ENCODE data around the gene MARCKS.

The MARCKS gene

DNA sequence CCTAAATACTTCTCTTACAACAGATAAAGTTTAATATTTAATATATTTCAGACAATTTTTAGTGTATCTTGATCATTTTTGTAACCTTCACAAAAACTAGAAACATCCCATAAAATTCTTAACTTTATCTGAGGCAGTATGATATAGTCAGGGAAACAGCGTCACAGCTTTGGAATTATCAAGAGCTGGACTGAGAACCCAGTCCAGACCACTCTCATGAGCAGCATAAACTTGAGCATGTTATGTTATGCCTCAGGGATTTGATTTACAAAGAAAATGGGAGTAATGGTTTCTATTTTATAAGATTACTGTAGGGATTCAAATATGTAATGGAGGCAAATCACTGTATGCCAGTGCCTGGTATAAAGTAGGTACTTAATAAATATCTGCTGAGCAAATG lies 8.3 kb upstream of the MARCKS start:
- DNase-seq (ENCODE audit: extremely low read depth in 1 of 2, low read depth in 1 of 2) = no peak

DNA sequence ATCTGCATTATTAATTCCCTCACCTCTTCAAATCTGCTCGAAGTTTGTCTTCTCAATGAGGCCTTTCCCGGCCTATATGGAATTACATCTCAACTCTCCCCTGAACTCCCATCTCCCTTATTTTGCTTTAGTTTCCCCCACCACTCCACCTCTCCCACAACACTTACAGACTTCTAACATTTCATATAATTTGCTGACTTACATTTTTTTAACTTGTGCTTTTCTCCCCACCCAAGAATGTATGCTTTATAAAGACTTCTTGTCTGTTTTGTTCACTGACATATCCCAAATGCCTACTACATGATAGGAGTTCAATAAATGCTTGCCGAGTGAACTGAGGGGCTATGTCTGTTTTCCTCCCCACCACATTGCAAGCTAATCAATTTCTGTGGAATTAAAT lies 3.9 kb upstream of the MARCKS start:
- no peak for DNase-seq (ENCODE audit: extremely low read depth in 1 of 2, low read depth in 1 of 2)

DNA sequence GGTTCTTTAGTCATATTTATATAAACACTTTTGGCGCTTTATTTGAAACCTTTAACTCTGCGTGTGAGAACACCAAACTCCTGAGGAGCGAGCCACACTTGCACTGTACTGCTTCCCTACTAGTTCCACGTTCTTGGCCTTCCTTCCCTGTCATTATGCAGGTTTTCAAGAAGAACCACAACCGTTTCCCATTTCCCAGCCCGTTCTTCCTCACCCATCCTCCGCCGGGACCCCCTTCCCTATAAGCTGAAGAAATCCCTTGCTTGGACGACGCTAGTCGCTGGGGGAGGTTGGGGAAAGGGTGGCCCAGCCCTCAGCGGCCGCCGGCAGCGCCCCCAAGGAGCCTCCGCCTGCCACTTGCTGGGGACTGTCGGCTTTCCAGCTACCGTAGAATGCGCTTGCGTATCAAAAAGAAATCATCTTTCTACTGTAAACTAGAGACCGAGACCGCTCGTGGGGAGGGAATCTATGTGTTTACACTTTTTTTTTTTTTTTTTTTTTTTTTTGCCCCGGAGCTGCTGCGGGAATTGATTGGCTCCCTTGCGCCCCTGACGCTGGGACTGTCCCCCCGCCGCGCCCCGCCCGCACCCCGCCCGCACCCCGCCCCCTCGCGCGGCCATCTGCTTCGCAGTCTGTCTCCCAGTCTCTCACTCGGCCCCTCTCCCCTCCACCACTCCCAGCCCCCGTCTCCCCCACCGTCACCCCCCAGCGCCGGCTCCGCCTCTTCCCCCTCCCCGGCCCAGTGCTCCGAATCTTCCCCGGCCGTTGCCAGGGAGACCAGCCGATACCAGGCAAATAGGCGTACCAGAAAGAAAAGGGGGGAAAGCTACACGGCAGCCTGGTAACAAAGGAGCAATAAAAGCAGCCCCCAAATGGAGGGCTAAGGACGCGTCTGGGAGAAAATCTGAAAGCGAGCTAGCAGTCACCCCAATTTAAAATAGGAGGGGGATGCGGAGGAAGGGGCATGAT lies 2.3 kb upstream of the MARCKS start:
- no peak for DNase-seq (ENCODE audit: extremely low read depth in 1 of 2, low read depth in 1 of 2)

DNA sequence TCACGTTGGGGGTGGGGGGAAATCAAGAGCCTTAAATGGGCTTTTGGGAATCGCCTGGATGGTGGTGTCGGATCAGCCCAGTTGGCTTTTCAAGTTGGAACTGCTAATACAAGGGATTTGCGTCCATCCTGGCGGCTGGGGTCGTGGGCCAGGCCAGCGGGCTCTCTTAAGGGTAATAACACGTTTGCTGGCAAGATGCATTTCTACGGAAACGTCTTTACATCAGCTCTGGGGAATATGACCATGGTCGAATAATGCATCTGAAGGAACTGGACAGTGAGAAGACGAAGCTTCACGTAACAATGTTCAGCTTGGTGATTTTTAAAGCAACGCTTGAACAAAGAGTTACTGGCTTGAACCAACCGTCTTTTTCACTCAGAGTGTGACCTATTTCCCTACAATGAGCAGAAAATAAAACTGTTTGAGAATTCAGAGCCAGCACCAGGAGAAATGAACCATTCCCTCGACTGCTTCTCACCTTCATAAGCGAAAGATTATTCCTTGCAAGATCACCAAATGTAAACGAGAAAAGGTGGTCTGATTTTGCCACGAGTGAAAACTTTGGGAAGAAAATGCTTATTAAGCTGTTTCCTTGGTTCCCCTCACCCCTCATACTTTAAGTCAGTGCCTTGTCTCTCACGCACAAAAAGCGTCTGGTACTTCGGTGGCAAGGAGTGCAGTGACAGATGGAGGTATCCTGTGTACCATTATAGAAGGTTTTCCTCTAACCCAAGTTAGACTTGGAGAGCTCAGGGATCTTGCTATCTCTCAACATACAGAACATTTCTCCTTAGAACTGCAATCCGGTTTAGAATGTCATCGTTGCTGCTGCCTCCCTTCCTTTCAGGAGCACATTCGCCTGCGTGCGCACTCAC lies 1.4 kb upstream of the MARCKS start:
- no peak for DNase-seq (ENCODE audit: extremely low read depth in 1 of 2, low read depth in 1 of 2)

DNA sequence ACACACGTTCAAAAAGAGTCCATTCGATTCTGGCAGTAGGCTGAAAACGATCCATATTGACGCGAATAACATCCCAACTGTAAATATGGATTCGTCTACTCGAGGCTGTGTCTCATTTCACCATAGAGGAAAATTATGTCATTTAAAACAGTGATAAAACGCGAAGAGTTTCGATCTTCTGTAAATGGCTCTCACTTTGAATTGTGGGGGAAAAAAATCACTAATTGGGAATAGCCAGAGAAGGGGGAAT lies 845 bp upstream of the MARCKS start:
- DNase-seq (ENCODE audit: extremely low read depth in 1 of 2, low read depth in 1 of 2) = no peak

DNA sequence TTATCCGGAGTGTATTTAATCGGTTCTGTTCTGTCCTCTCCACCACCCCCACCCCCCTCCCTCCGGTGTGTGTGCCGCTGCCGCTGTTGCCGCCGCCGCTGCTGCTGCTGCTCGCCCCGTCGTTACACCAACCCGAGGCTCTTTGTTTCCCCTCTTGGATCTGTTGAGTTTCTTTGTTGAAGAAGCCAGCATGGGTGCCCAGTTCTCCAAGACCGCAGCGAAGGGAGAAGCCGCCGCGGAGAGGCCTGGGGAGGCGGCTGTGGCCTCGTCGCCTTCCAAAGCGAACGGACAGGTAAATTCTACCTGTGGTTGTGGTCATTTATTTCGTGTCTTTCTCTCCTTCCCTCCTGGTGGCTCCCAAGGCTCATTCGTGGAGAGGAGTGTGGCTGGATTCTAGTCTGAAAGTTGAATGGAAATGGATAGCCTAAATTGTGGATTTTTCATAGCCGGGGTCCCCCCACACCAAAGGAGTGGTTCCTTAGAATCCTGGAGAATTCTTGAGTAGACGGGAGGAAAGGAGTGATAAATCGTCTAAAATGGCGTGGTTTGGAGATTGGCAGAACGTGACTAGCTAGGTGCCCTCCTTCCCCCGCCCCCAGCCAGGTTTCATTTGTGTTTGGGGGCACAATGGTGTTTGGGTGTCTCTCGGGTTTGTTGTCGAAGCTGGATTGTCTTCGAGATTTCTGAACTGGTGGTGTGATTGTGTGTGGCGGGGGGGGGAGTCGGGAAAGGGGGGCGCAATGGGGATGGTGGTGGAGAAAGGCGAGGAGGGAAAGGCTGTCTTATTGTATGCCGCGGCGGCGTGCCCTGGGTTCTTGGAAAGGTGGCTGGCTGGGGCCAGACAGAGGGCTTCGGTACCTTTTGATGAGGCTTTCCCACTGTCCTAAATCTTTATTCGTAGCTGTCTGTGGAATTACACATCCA lies 673 bp downstream of the MARCKS start:
- no peak for DNase-seq (ENCODE audit: extremely low read depth in 1 of 2, low read depth in 1 of 2)

DNA sequence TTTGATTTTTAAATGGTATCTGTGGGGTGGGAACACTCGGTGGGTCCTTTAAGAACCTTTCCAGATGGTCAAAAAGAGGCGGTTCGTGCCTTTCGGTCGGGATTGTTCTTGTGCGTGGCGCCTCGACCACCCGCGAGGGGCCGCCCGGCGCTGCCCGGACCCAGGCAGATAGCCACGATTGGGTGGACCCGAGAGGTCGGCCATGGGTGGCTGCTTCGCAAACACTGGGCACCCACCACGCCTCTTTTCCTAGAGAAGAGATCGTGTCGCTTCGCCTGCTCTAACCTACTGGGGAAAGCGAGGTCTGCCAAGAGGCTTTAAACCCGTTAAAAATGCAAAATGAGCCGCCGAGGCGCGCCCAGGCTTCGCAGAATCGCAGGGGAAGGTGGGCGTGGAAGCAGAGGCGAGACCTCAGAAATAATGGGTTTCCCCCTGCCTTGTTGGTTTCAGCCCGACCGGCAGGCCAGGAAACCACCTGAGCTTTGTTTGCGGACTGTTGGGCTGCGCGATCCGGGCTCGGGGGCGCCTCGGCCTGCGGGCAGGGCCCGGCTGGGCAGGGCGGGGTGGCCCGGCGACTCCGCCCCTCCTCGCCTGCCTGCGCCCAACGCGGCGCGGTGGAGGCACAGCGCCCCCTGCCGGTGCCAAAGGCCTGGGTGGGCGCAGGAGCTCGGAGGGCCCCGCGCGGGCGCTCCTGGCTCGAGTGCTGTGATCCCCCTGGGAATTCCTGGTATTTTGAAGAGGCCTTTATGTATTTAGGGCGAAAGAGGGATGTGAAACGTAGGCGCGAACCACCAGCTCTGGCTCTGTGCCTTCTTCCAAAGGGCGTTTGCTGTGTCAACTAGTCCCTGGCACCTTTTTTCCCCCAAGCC lies 1.6 kb downstream of the MARCKS start:
- DNase-seq (ENCODE audit: extremely low read depth in 1 of 2, low read depth in 1 of 2) = peak; percentile 71 to 78

DNA sequence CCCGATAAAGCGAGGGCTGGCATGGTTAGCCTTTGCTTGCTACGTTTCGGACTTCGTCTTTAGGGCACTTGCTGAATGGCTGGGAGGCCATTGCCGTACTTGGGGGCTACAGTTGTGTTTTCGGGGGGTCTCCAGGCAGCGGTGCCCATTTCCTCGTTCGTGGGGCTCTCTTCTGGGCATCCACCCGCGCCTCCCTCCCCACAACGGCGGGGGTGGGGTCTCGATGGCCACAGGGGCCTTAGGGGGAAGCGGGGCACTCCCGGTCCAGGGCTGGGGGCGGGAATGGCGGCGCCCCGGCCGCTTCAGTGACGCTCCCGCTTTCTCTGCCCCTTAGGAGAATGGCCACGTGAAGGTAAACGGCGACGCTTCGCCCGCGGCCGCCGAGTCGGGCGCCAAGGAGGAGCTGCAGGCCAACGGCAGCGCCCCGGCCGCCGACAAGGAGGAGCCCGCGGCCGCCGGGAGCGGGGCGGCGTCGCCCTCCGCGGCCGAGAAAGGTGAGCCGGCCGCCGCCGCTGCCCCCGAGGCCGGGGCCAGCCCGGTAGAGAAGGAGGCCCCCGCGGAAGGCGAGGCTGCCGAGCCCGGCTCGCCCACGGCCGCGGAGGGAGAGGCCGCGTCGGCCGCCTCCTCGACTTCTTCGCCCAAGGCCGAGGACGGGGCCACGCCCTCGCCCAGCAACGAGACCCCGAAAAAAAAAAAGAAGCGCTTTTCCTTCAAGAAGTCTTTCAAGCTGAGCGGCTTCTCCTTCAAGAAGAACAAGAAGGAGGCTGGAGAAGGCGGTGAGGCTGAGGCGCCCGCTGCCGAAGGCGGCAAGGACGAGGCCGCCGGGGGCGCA lies 2.4 kb downstream of the MARCKS start:
- no peak for DNase-seq (ENCODE audit: extremely low read depth in 1 of 2, low read depth in 1 of 2)

DNA sequence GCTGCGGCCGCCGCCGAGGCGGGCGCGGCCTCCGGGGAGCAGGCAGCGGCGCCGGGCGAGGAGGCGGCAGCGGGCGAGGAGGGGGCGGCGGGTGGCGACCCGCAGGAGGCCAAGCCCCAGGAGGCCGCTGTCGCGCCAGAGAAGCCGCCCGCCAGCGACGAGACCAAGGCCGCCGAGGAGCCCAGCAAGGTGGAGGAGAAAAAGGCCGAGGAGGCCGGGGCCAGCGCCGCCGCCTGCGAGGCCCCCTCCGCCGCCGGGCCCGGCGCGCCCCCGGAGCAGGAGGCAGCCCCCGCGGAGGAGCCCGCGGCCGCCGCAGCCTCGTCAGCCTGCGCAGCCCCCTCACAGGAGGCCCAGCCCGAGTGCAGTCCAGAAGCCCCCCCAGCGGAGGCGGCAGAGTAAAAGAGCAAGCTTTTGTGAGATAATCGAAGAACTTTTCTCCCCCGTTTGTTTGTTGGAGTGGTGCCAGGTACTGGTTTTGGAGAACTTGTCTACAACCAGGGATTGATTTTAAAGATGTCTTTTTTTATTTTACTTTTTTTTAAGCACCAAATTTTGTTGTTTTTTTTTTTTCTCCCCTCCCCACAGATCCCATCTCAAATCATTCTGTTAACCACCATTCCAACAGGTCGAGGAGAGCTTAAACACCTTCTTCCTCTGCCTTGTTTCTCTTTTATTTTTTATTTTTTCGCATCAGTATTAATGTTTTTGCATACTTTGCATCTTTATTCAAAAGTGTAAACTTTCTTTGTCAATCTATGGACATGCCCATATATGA lies 3.2 kb downstream of the MARCKS start:
- no peak for DNase-seq (ENCODE audit: extremely low read depth in 1 of 2, low read depth in 1 of 2)

DNA sequence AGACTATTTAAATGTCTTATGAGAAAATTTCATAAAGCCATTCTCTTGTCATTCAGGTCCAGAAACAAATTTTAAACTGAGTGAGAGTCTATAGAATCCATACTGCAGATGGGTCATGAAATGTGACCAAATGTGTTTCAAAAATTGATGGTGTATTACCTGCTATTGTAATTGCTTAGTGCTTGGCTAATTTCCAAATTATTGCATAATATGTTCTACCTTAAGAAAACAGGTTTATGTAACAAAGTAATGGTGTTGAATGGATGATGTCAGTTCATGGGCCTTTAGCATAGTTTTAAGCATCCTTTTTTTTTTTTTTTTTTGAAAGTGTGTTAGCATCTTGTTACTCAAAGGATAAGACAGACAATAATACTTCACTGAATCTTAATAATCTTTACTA lies 5.0 kb downstream of the MARCKS start:
- no peak for DNase-seq (ENCODE audit: extremely low read depth in 1 of 2, low read depth in 1 of 2)

DNA sequence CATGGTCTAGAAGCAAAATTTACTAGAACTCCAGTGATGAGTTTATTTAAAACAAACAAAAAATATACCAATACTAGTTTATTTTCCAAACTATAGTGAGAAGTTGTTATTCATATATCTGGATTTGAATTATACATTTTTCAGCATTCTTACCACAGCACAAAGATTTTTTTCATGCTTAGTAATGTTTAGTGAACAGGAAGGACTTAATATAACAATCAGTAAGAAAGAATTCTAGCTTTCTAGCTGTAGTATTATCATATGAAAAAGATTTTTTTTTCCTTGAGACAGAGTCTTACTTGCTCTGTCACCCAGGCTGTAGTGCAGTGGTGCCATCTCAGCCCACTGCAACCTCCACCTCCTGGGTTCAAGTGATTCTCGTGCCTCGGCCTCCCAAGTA lies 13.8 kb downstream of the MARCKS start:
- no peak for DNase-seq (ENCODE audit: extremely low read depth in 1 of 2, low read depth in 1 of 2)

DNA sequence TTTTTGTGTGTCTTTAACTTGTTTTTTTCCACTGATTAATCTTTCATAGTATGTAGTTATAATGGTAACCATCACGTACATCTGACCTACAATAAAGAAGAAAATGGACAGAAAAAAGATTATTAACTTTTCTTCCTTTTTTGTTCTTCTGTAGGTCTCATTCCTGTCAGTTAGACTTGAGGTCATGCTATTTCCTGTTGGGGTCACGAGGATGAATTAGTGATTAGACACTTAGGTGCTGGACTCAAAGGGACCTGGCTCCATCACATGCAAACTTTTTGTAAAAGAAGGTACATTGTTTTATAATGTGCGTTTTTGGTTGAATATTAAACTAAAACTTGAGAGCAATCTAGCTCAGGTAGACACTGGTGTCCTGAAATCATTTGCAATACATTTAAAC lies 14.8 kb downstream of the MARCKS start:
- no peak for DNase-seq (ENCODE audit: extremely low read depth in 1 of 2, low read depth in 1 of 2)

DNA sequence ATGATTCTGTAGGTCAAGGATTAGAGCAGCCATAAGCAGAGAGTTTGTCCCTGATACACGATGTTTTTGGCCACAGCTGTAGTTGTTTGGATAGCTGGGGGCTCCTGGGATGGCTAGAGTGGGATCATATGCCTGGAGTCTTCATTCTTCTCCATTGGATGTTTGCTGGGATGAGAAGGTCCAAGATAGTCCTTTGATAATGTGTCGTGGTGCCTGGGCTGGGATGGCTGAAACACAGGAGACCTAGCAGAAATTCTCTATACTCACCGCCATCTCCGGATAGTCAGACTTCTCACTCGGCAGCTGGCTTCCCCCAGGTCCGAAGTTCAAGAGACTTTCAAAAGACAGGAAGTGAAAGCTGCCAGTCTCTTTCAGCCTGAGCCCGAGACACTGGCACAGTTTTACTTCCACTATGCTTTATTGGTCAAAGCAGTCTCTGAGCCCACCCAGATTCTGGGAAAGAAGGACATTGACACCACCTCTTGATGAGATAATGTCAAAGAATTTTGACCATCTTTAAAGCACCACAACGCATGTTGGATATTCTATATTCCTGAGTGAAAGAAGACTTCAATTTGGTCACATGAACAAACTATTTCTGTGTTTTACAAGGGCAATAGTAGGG lies 16.0 kb downstream of the MARCKS start:
- no peak for DNase-seq (ENCODE audit: extremely low read depth in 1 of 2, low read depth in 1 of 2)

DNA sequence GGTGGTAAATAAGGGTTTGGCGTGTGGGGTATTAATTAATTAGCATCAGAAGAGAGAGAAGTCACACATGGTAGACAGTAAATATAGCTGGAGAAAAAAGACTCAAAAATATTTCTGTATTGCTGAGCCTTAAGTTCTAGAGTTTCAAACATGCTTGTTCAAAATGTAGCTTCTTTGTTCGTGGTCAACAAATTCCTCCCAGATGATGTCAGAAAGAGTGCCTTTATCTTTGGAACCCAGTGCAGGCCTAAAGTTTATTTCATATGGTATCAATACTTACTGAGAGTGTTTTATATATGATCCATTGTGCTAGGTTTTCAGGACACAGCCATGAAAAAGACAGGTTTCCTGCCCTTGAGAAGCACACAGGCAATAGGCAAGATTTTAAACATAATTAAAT lies 18.3 kb downstream of the MARCKS start:
- no peak for DNase-seq (ENCODE audit: extremely low read depth in 1 of 2, low read depth in 1 of 2)

DNA sequence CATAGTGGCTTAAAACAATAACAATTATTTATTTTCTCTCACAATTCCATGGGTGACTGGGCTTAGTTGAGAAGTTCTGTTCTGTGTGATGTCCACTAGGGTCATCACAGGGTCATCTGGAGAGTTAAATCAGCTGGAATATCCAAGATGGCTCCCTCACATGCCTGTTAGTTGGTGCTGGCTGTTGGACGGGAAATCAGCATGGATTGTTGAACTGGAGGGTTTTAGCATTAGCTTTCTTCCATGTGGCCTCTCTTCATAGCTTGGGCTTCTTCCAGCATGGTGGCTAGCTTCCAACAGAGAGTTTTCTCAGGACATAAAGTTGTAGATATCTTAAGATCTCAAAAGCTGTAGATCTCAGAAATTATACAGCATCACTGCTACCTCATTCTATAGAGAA lies 19.6 kb downstream of the MARCKS start:
- no peak for DNase-seq (ENCODE audit: extremely low read depth in 1 of 2, low read depth in 1 of 2)

DNA sequence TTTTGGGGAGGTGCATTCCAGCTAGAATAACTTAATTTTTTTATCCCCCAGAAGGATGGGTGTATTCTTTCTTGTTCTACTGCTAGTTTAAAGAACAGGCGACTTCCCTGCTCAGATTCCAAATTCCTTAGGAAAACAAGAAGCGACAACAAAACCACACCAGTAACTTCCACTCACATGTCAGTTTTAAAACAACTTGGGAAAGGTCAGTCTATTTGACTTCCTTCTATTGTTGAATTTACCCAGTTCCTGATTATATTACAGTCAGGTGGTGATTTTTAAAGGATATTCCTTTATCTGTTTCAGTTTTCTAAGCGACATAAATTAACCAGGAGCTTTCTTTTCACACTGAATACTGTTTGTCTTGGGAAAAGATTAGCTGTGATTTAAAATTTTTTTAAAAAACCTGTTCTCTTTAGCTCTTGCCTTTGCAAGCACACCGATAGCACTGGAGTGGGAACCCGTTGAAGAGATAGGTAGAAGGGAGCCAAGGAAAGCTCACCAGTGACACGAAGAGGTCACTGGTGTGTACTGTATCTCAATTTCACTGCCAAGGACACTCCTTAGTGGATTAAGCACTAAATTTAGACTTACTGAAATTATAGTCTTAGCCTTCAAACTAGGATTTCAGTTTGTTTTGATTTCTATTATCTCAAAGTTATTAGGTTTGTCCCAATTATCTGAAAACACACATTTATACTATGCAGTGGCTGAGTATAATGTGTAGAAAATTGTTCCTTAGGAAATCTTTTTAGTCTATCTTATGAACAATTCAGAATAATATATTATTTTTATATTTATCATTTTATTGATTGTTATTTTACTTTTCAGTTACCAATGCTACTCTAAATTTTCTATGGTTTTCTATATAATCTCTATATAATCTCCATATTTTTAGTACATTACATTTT lies 22.3 kb downstream of the MARCKS start:
- no peak for DNase-seq (ENCODE audit: extremely low read depth in 1 of 2, low read depth in 1 of 2)

DNA sequence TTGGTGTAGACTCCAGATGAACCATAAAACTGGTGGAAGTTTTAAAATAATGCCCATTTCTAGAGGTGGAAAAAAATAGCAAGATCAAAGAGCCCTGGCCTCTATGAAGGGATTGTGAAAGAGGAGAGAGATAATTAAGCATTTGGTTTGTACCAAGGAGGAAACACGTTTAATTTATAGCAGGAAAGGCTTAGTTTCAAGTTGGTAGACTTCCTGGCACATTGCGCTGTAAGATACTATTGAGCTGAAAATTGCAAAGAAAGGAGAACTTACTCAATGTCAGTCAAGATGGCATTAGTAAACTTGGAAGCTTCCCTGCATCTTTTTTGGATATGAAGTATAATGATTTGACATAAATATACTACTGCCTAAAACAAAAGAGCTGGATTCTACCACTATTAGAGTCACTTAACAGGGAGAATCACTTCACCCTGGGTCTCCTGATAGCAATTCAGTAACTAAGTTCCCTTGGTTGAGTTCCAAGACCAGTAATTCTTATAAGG lies 24.4 kb downstream of the MARCKS start:
- no peak for DNase-seq (ENCODE audit: extremely low read depth in 1 of 2, low read depth in 1 of 2)

Measured in stimulated activated CD8-positive, alpha-beta memory T cell treated with anti-CD3 and anti-CD28 coated beads, Interleukin-7, amount 100 ng/mL, for 48 hours (primary cell).